ENCODE results near the gene FERMT3. TPM values are rescaled to one million over a fixed set of nuclear protein-coding genes. Genes with fewer than 3 reads are reported as not detected.

The FERMT3 gene
- total RNA-seq, 1 experiment from 2014 or later, result 0.20 TPM

DNA sequence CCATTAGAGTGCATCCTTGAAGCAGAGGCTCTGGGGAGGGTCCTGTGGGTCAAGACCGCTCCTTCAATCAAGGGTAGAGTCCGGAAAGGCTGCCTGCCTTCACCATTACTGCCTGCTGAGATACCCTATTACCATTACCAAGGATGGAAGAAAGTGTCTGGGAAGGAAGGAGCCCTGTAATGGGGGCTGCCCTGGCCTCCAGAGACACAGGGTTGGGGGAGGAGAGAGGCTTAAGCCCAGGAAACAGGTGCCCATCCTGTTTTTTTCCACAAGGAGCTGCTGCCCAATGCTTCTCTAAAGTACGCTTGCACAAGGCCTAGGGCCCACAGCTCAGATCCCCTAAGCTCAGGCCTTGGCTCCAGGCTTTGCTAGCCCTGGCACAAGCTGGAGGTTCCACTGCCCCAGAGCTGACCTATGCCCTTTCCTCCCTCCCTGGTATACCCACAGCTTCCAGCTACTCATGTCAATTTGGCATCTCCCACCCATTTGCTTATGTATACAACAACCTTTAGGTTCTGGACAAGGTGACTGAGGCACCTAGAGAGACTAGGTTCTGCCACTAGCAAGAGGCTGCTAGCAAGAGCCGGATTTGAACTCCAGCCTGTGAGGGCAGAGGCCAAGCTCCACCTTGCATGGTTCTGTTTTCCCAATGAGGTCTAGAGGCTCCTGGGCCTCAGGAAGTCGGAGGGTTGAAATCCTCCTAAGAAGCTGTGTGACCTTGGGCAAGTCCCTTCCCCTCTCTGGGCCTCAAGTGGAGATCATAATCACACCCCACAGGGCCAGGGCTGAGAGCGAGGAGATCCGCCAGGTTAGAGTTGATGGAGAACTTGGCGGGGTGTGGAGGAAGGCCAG, 43.3 kb downstream of the FERMT3 start:
- DNase-seq (ENCODE audit: low read depth), result no peak

DNA sequence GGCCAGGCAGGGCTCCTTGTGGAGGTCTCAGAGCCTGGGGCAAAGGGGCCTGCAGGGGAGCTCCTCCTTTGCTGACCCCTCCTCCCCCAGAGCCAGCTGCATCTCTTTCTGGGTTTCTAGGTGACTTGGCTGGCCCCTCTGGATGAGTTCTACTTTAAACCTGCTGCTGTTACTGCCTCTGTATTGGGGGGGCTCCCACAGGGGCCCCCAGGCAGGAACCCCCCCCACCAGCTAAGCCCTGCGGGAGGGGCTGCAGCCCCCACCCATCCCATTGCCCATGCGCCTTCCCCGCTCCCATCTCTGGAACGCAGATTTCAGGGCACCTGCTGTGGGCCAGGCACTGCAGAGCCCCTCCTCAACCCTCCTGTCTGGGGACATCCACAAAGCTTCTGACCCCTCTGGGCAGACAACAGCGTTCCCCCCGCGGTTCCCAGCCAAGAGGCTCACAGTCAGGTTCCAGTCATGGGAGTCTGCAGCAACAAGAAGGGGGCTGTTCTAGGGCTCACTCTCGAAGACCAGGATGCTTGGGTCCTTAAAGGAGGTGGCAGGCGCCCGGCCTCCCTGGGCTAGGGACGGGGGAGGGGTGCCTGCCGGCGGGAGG, 44.0 kb downstream of the FERMT3 start:
- peak; percentile 40 for DNase-seq (ENCODE audit: low read depth)

DNA sequence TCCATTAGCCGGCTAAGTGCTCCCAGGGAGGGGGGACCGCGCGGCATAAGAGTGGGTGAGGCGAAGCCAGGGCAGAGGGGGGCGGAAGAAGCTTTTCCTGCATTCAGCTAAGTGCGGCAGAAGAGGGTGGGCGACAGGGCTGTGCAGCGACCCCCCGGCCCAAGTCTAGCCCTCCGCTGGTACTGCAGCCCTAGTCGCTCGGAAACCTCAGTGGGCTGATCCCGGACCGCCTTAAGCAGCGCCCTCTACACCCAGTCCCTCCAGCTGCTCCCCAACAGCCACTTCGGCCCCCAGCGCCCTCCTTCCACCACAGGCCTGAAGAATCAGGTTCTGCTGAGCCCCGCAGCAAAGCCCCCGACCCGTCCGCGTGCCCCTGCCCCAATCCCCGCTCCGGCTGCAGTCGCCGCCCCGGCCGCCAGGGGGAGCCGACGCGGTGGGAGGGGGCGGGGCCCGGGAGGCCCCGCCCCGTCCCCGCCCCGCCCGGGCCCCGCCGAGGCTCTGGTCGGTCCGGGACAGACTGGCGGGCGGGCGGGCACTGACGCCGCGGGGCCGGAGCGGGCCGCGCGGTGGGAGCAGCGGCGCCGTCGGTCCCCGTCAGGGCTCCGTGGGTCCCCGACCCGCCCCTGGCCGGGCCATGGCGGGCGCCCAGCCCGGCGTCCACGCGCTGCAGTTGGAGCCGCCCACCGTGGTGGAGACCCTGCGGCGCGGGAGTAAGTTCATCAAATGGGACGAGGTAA, 44.7 kb downstream of the FERMT3 start, which contains the start of gene PLCB3:
TSS of gene PLCB3 (plus strand) at position 515 of the 737 bp plus-strand sequence. CDS start at position 635, 120 bp downstream.
- DNase-seq (ENCODE audit: low read depth), result no peak

DNA sequence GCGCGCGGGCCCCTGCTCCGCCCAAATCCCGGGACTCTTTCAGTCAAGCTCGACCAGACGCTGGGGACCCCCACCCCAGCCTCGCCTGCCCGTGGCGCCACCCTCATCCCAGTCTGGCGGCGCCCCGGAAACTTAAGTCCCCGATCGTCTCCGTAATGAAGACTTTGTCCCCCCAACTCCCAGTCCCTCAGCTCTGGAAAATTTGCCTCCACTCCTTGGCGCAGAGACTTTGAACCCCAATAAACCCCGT, 45.2 kb downstream of the FERMT3 start:
- DNase-seq (ENCODE audit: low read depth), result no peak

DNA sequence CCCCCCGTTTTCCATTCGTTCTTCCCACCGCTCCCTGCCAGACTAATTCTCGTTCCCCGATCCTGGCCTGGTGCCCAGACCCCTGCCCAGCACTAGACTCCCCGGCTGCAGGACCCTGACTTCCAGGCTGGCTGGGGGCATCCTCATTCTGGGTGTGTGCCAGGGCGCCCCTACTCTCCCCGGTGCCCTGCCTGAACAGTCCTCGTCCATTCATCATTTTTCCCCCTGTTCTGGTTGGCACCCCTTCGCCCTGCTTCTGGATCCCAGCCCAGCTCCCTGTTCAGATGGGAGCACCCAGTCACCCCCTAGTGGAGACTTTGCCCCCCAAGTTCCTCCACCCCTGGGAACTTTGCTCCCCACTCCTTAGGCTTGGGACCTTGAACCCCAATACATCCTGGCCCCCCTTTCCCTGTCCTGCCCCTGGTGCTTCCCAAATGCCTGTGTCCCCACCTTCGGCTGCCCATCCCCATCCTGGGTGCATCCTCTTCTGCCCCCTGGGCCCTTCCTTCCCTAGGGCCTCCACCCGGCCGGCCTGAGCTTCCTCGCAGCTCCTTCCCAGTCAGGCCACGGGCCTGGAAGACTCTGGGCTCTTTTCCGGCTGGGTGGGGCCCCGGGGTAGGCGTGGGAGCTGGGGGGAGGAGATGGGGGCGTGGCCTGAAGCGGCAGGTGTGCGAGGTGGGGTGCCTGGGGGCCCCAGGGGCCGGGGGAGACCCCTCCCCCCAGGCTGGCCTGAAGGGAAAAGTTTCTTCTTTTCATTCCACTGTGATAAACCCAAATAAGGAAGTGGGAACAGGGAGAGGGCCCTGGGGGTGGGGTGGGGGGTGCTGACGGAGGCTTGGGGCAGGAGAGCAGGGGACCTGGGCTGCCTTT, 45.7 kb downstream of the FERMT3 start:
- DNase-seq (ENCODE audit: low read depth), result peak; percentile 58

DNA sequence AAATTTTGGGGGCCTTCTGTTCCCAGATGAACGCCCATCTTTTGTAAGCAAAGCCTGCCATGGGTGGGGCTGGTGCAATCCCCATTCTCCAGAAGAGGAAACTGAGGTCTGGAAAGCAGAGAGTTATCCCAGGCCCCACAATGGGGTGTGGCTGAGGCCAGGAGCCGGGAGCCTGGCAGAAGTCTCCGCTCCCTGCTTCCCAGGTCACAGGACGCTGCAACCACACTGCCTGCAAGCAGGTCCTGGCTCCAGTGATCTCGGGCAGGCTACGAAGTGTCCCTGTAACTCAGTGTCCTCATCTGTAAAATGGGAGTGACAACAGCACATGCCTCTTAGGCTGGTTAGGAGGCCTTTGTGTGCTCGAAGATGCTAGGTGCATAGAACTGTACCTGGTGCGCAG, 46.5 kb downstream of the FERMT3 start:
- no peak for DNase-seq (ENCODE audit: low read depth)

DNA sequence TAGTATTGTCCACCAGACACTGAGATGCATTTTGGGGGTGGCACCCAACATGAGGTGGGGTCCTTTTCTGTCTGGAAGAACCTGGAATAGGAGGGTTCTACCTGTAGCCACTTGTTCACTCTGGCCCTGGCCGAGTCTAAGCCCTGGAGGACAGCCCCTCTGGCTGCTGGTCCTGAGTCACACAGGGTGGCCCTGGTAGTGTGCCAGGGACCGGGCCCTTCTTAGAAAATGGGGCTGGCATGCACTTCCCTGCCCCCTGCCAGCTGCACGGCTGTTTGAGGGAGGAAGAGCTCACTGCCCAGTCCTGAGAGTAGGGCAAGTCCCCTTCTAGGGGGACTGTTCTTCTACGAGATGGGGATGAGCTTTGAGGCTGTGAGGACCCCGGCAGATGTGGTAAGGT, 47.0 kb downstream of the FERMT3 start:
- DNase-seq (ENCODE audit: low read depth), result peak; percentile 59

DNA sequence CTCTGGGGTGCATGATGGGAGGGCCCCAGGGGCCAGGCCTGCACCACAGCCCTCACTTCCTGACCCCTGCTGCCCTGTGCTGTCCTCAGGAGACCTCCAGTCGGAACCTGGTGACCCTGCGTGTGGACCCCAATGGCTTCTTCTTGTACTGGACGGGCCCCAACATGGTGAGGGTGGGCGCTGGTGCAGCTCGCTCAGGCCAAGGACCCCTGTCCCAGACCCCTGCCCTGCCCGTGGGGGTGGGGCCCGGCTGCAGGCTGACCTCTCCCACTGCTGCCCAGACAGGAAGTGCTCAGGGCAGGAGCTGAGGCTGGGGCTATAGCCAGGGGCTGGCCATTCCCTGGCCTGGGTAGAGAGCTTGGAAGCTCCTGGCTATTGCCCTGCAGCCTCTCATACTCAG, 47.8 kb downstream of the FERMT3 start:
- no peak for DNase-seq (ENCODE audit: low read depth)

DNA sequence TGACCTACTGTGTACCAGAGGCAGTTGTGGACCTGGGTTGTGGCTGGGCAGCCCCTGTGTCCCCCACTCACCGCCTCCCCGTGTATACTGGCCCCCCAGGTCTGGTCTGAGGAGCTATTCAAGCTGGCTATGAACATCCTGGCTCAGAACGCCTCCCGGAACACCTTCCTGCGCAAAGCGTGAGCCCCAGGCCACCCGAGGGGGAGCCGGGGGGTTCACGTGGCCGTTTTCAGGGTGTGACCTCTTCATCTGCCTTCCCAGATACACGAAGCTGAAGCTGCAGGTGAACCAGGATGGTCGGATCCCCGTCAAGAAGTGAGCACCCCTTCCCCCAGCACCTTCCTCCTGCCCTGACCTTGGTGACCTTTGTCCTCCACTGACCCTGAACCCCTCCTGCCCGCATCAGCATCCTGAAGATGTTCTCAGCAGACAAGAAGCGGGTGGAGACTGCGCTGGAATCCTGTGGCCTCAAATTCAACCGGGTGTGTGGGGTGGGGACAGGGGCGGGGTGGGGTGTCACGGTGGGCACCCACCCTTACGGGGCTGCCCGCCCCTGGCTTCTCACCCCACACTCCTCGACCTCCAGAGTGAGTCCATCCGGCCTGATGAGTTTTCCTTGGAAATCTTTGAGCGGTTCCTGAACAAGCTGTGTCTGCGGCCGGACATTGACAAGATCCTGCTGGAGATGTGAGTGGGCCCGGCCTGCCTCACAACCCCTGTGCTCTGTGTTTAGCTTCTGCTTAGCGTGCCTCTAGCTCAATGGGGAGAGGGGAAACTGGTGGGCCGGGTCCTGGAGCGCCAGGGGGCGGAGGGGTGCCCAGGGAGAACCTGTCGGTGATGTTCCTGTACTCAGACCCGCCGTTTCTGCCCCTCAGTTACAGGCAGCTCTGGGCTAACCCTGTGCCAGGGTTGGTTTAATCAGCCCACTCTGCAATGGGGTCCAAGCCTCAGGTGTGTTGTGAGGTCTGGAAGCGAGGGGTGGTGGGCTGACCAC, 48.9 kb downstream of the FERMT3 start:
- no peak for DNase-seq (ENCODE audit: low read depth)

DNA sequence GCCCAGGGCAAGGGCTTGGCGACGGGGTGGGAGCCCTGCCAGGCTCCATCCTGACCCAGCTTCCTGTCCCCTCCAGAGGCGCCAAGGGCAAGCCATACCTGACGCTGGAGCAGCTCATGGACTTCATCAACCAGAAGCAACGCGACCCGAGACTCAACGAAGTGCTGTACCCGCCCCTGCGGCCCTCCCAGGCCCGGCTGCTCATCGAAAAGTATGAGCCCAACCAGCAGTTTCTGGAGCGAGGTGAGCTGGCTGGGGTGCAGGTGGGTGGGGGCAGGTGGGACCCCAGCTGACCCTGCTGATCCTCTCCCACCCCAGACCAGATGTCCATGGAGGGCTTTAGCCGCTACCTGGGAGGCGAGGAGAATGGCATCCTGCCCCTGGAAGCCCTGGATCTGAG, 49.8 kb downstream of the FERMT3 start:
- no peak for DNase-seq (ENCODE audit: low read depth)

DNA sequence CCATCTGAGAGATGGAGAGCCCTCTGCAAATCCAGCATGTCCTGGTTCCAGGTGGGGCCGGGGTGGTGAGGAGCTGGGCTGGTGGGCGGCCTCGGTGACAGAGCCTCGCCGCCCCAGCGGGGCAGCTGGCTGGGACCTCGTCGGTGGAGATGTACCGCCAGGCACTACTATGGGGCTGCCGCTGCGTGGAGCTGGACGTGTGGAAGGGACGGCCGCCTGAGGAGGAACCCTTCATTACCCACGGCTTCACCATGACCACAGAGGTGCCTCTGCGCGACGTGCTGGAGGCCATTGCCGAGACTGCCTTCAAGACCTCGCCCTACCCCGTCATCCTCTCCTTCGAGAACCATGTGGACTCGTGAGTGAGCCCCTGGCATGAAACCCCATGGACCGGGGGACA, 51.8 kb downstream of the FERMT3 start:
- no peak for DNase-seq (ENCODE audit: low read depth)

DNA sequence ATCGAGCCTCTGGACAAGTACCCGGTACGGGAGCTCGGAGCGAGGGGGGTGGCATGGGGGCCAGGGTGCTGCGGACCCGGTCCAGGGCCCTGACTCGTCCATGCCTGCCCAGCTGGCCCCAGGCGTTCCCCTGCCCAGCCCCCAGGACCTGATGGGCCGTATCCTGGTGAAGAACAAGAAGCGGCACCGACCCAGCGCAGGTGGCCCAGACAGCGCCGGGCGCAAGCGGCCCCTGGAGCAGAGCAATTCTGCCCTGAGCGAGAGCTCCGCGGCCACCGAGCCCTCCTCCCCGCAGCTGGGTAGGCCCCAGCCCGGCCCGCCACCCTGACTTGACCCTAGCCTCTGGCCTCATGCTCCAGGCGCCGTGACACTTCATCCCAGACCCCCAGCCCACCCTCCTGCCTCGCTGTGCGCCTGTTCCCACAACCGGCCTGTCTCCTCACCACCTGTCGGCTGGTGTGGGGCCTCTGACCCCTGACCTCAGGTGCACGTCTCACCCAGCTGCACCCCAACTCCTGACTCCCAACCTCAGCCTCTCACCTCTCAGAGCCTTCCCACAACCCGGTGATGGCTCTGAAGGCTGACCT, 52.5 kb downstream of the FERMT3 start:
- DNase-seq (ENCODE audit: low read depth), result no peak

DNA sequence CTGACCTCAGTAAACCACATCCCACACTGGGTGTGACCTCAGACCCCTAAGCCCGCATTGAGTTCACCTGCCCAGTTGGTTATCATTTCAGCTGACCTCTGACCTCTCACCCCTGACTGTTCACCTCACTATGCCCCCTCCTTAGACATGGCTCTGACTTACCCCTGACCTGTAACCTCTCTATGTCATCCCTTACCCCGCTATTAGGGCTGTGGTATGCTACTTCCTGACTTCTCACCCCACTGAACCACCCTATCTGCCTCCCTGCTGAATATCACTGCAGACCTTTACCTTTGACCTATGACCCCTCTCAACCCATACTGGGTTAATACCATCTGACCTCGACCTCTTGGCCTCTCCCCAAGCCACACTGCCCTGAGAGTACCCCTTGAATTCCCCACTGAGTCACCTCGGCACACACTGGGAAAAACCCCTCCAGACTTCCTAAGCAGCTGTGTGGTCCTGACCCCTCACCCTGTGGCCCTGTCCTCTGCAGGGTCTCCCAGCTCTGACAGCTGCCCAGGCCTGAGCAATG, 53.1 kb downstream of the FERMT3 start:
- no peak for DNase-seq (ENCODE audit: low read depth)

DNA sequence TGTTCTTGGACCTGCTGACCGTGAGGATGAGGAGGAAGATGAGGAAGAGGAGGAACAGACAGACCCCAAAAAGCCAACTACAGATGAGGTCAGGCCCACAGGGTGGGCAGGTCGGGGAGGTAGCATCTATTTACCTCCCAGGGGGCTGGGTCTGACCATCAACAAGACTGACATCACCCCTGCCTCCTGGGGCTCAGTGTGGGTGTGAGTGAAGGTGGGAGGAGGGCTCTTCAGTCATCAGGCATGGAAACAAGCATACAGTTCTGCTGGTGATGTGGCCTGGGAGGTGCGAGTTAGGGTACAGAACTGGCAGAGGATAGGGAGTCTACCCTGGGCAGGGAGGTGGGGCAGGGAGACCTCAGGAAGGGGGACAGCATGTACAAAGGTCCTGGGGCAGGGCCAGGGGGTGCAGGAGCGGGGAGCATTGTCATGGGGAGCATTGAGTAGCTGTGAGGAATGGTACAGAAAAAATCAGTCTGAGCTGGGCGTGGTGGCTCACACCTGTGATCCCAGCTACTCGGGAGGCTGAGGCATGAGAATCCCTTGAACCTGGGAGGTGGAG, 53.7 kb downstream of the FERMT3 start:
- no peak for DNase-seq (ENCODE audit: low read depth)

DNA sequence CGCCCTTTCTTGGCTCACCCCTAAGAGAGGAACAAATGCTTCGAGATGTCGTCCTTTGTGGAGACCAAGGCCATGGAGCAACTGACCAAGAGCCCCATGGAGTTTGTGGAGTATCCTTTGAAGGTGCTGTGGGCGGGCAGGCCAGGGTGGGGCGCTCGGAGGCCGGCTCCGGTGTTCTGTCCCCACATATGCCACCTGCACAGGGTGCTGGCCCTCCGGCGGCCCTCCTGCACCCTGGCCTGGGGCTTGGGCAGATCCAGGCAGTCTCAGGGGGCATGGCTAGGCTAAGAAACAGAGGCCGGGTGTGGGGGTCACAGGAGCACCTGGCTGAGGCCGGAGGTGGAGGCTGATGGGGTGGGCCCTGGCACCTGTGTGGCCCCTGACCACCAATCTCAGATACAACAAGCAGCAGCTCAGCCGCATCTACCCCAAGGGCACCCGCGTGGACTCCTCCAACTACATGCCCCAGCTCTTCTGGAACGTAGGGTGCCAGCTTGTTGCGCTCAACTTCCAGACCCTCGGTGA, 55.1 kb downstream of the FERMT3 start:
- no peak for DNase-seq (ENCODE audit: low read depth)

DNA sequence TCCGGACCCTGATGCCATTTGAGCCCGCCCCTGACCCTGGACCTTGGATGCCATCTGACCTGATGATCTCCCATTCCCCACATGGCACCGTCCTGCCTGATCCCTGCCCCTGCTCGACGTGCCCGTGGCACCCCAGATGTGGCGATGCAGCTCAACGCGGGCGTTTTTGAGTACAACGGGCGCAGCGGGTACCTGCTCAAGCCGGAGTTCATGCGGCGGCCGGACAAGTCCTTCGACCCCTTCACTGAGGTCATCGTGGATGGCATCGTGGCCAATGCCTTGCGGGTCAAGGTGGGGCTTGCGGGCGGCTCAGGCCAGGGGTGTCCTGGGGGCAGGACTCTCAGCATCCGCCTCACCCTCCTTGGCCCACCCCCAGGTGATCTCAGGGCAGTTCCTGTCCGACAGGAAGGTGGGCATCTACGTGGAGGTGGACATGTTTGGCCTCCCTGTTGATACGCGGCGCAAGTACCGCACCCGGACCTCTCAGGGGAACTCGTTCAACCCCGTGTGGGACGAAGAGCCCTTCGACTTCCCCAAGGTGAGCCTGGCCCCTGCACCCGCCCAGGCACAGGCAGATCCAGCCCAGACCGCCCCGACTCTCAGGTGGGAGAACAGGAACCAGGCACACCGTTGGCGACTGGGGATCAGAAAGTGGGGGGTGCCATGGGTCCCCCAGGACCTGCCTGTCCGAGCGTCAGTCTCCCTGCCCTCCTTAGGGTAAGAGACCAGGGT, 55.9 kb downstream of the FERMT3 start:
- no peak for DNase-seq (ENCODE audit: low read depth)

DNA sequence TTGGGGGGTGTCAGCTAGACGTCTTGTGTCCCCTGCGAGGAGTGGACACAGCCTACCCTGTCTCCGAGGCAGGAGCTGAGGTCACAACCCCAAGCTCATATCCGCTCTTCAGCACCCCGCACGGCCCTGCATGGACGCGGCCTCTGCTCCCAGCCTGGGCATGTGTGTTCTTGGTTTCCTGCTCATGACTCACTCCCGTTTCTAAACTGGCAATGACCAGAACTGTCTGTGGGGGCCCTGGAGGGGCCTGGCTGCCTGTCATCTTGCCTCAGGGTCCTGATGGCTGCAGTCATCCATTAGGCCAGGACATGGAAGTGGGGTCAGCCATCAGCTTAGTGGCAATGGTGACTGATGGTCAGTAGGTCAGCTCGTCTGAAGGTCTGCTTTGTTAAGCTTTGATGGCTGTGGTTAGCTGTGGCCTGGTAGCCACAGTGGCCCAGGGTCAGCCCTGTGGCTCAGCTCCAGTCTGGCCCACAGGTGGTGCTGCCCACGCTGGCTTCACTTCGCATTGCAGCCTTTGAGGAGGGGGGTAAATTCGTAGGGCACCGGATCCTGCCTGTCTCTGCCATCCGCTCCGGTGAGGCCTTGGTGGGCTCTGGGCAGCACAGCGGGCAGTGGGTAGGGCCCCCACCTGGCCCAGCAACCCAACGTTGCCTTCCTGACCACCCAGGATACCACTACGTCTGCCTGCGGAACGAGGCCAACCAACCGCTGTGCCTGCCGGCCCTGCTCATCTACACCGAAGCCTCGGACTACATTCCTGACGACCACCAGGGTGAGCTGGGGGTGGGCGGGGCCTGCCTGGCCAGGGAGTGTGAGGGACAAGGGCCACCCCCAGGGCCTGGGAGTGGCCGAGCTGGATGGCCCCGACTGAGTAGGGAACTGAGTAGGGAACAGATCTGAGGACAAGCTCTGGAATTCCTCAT, 56.8 kb downstream of the FERMT3 start:
- peak; percentile 87 for DNase-seq (ENCODE audit: low read depth)

DNA sequence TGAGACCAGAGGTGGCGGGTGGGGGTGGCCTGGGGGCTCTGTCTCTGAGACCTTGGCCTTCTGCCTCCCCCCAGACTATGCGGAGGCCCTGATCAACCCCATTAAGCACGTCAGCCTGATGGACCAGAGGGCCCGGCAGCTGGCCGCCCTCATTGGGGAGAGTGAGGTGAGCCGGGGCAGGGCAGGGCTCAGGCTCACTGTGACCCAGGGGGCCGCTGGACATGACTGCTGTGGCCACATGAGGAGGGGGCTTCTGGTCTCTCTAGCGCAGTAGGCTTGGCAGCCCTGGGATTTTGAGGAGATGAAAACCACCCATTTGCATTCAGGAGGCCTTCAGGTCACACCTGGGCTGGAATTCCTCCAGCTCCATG, 57.4 kb downstream of the FERMT3 start:
- DNase-seq (ENCODE audit: low read depth), result no peak
